ENCODE results near the gene PHKG2. TPM values are rescaled to one million over a fixed set of nuclear protein-coding genes. Genes with fewer than 3 reads are reported as not detected.
A peak's percentile ranks its signal among the peaks of the same experiment; 100 is the strongest.

PHKG2 gene
- total RNA-seq, 1 experiment from 2014 or later = 30.9 TPM

DNA sequence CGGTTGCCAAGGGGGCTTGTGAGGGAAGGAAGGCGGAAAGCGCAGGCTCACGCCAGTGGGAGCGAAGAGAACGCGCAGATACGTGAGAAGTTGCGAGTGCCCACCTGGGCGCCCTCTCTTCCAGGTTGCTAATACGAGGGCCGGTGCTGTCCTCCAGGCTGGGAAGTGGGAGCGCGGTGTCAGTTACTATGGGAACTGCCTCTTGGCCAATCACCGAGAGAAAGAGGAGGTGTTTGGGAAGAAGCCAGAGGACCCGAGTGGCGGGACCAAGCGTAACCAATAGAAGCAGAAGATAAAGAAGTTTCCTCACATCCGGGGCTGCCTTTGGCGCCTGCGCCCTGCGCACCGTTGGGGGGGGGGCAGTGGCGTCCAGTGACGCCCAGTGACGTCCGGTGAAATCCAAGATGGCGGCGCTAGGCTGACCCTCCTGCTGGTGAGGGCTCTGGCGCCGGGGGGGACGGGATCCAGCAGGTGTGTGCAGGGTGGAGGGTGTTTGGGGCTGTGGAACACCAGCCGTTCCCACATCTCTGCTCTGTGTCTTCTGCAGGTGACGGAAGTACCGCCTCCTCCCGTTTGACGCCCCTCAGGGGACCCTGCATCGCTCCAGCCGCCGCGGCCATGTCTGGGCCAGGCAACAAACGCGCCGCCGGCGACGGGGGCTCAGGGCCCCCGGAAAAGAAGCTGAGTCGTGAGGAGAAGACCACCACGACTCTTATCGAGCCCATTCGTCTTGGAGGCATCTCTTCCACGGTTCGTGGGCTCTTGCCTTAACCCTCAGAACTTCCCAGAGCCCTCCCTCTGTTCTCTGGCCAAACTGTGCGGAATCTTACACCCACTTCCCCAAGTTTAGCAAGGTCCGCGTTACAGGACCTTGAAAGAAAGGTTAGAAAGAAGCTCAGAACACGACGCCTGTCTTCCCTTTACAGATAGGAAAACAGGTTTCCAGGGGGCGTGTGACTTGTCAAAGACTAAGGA lies 14.0 kb downstream of the PHKG2 start, which contains the start of the genes CFAP119 and RNF40:
Gene CFAP119, minus strand, starts transcription at position 135 of the 975 bp plus-strand sequence. CDS start 314 bp downstream, outside the sequence.
Gene RNF40, plus strand, starts transcription at position 395 of the 975 bp plus-strand sequence. Its CDS starts 224 bp downstream, at position 619.
- Histone ChIP-seq H3F3A (ENCODE audit: low read length, unreplicated experiment) (no peaks in the 10 kb centered on the region), H3K36me3 (ENCODE audit: low read depth, low read length) (peaks cover 16% of the 10 kb centered on the region; the same call in 1 of the 2 replicates), H3K79me2 (ENCODE audit: low read length) (peaks cover 33% of the 10 kb centered on the region), H4K20me1 (ENCODE audit: low read length) (peaks cover 4% of the 10 kb centered on the region; the same call in 1 of the 2 replicates), H2AFZ (ENCODE audit: low read length) (peak within 1 kb of the TSS; percentile 78), H3K27ac (ENCODE audit: low read length) (peak within 1 kb of the TSS; percentile 27), H3K4me2 (ENCODE audit: low read length) (peak within 1 kb of the TSS; percentile 93), H3K9me2 (replicated peaks; ENCODE audit: low read length) (no peaks in the 10 kb centered on the region), H3K9me3 (ENCODE audit: low read length) (no peaks in the 10 kb centered on the region), H3K4me1 (ENCODE audit: insufficient read depth, low read length) (peaks cover 20% of the 10 kb centered on the region), H3K27me3 (ENCODE audit: low read length) (no peaks in the 10 kb centered on the region), H3K9ac (ENCODE audit: low read length) (peak within 1 kb of the TSS; percentile 84), H3K4me3 (ENCODE audit: low read length) (peak within 1 kb of the TSS; percentile 82)
- TSS peak; percentile 72 for BruUV-seq (replicated peaks)
- intact Hi-C loops (cut with micrococcal nuclease) = loop anchor here (2.0 to 5.0 kb wide), 2 partner anchors 21 to 105 kb away; partner anchors contain the start of gene FBRS
- ChIA-PET CTCF (interaction anchor here (0.5 kb wide), 1 partner anchor 170 kb away, joined by 6 read pairs; no protein-coding TSS in a partner anchor), POLR2A (ENCODE audit: unreplicated experiment) (no interaction called here)
- peak; percentile 90 for ATAC-seq
- DNase-seq = peak; percentile 96
- TF ChIP-seq EZH2 (IDR thresholded peaks at IDR 0.05; ENCODE audit: low read length, unreplicated experiment) (no peak), EZH2phosphoT487 (IDR thresholded peaks at IDR 0.05; ENCODE audit: borderline replicate concordance, low read length) (no peak)
- TF ChIP-seq, protein P1, sequence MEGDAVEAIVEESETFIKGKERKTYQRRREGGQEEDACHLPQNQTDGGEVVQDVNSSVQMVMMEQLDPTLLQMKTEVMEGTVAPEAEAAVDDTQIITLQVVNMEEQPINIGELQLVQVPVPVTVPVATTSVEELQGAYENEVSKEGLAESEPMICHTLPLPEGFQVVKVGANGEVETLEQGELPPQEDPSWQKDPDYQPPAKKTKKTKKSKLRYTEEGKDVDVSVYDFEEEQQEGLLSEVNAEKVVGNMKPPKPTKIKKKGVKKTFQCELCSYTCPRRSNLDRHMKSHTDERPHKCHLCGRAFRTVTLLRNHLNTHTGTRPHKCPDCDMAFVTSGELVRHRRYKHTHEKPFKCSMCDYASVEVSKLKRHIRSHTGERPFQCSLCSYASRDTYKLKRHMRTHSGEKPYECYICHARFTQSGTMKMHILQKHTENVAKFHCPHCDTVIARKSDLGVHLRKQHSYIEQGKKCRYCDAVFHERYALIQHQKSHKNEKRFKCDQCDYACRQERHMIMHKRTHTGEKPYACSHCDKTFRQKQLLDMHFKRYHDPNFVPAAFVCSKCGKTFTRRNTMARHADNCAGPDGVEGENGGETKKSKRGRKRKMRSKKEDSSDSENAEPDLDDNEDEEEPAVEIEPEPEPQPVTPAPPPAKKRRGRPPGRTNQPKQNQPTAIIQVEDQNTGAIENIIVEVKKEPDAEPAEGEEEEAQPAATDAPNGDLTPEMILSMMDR (conservative IDR thresholded peaks at IDR 0.05; ENCODE audit: low read depth, low read length) = no peak

DNA sequence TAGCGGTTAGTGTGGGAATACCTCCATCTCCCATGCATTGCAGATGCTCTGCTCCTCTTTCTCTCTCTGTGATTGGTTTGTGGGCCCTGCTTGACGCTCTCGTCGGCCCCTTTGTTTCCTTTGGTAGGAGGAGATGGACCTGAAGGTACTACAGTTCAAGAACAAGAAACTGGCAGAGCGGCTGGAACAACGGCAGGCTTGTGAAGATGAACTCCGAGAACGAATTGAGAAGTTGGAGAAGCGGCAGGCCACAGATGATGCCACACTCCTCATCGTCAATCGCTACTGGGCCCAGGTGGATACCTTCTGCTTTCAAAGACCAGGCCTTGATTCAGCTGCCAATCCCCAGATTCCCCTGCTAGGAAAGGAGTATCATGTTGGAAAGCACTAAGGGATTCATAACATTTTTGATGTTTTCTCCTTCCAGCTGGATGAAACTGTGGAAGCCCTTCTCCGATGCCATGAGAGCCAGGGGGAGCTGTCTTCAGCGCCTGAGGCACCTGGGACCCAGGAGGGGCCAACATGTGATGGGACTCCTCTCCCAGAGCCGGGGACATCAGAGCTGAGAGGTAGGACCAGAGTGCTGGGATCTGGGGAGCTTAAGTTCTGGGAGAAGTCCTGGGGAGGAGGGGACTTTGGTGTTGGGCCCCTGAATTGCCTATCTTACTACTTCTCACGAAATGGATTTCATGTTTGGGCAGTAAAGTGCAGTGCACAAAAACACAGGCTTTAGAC lies 14.9 kb downstream of the PHKG2 start:
- POLR2A ChIA-PET (ENCODE audit: unreplicated experiment) = no interaction called here
- Histone ChIP-seq H3K79me2 (ENCODE audit: low read length) (peaks cover 33% of the 10 kb centered on the region), H3K27ac (ENCODE audit: low read length) (no peak overlapping the region), H3K4me3 (ENCODE audit: low read length) (peak overlapping the region; percentile 82), H3K36me3 (ENCODE audit: low read depth, low read length) (peaks cover 21% of the 10 kb centered on the region; the same call in 1 of the 2 replicates), H3K9ac (ENCODE audit: low read length) (peak overlapping the region; percentile 84), H3K4me1 (ENCODE audit: insufficient read depth, low read length) (peaks cover 20% of the 10 kb centered on the region), H3K9me2 (replicated peaks; ENCODE audit: low read length) (no peaks in the 10 kb centered on the region), H3F3A (ENCODE audit: low read length, unreplicated experiment) (no peaks in the 10 kb centered on the region), H3K27me3 (ENCODE audit: low read length) (no peaks in the 10 kb centered on the region), H3K4me2 (ENCODE audit: low read length) (peak overlapping the region; percentile 89), H2AFZ (ENCODE audit: low read length) (no peak overlapping the region), H3K9me3 (ENCODE audit: low read length) (no peaks in the 10 kb centered on the region), H4K20me1 (ENCODE audit: low read length) (peaks cover 4% of the 10 kb centered on the region; the same call in 1 of the 2 replicates)
- no TSS peak for BruUV-seq (replicated peaks)
- intact Hi-C loops (cut with micrococcal nuclease) = loop anchor here (2.0 to 5.0 kb wide), 2 partner anchors 22 to 106 kb away; partner anchors contain the start of gene FBRS
- ATAC-seq = no peak
- CTCF ChIA-PET = interaction anchor here (0.5 kb wide), 1 partner anchor 169 kb away, joined by 6 read pairs; no protein-coding TSS in a partner anchor
- TF ChIP-seq EZH2phosphoT487 (IDR thresholded peaks at IDR 0.05; ENCODE audit: borderline replicate concordance, low read length) (no peak), EZH2 (IDR thresholded peaks at IDR 0.05; ENCODE audit: low read length, unreplicated experiment) (no peak)
- TF ChIP-seq, protein P1 (conservative IDR thresholded peaks at IDR 0.05; ENCODE audit: low read depth, low read length) = no peak
- DNase-seq = no peak
